IPS-11a (cell line): ENCODE measurements around the gene COL6A2.
"Not testable (repeated sequence)": the region's sequence is repeated elsewhere in the genome, so short reads cannot be mapped to it uniquely, and the experiment has no call there.

ENCODE experiments used
- H3K4me3 ChIP-seq: one replicate; pipeline ENCODE4 v1.5.1; 2013; ENCODE audit warnings: low read depth, low read length, control low read depth

Gene COL6A2

GRCh38 chr21:46097336-46098293 lies at the start of gene COL6A2:
Gene COL6A2 (plus strand): TSS chr21:46098112.
- peak within 1 kb of the TSS; percentile 30 for H3K4me3 ChIP-seq

GRCh38 chr21:46048926-46049889 lies 48.7 kb upstream of the COL6A2 start:
- H3K4me3 ChIP-seq = no peak overlapping the region

GRCh38 chr21:46049890-46050667 lies 47.8 kb upstream of the COL6A2 start:
- no peak overlapping the region for H3K4me3 ChIP-seq

- H3K4me3 ChIP-seq = no peak overlapping the region
These were observed 47.1 kb upstream of the COL6A2 start for GRCh38 chr21:46050668-46051378.

GRCh38 chr21:46051379-46051770 lies 46.5 kb upstream of the COL6A2 start:
- H3K4me3 ChIP-seq = no peak overlapping the region

- no peak overlapping the region for H3K4me3 ChIP-seq
These were observed 45.9 kb upstream of the COL6A2 start for GRCh38 chr21:46051821-46052675.

GRCh38 chr21:46052703-46053651 lies 44.9 kb upstream of the COL6A2 start:
- H3K4me3 ChIP-seq = no peak overlapping the region

- H3K4me3 ChIP-seq = no peak overlapping the region
These were observed 43.9 kb upstream of the COL6A2 start for GRCh38 chr21:46054031-46054430.

- H3K4me3 ChIP-seq = no peak overlapping the region
These were observed 43.4 kb upstream of the COL6A2 start for GRCh38 chr21:46054451-46054881.

GRCh38 chr21:46055863-46056281 lies 42.0 kb upstream of the COL6A2 start:
- H3K4me3 ChIP-seq = no peak overlapping the region

- no peak overlapping the region for H3K4me3 ChIP-seq
These were observed 41.4 kb upstream of the COL6A2 start for GRCh38 chr21:46056450-46056903.

- no peak overlapping the region for H3K4me3 ChIP-seq
These were observed 40.7 kb upstream of the COL6A2 start for GRCh38 chr21:46057111-46057709.

- H3K4me3 ChIP-seq = no peak overlapping the region
These were observed 40.1 kb upstream of the COL6A2 start for GRCh38 chr21:46057710-46058241.

- no peak overlapping the region for H3K4me3 ChIP-seq
These were observed 39.3 kb upstream of the COL6A2 start for GRCh38 chr21:46058431-46059145.

GRCh38 chr21:46059195-46059594 lies 38.7 kb upstream of the COL6A2 start:
- H3K4me3 ChIP-seq = no peak overlapping the region

GRCh38 chr21:46059711-46060455 lies 38.0 kb upstream of the COL6A2 start:
- not testable (repeated sequence) for H3K4me3 ChIP-seq
